LNCAP (cell line): Measurements from ENCODE around the gene CCDC174.

ENCODE experiments used
- CTCF ChIP-seq: fragments of 450-650 bp; IDR thresholded peaks from 2 replicates; pipeline ENCODE4 v1.5.1; 2017; ENCODE audit warnings: mild to moderate bottlenecking

The CCDC174 gene

GRCh38 chr3:14718539-14718938 is 67.0 kb downstream of the CCDC174 start:
- TF ChIP-seq CTCF: no peak

GRCh38 chr3:14719006-14719405 is 67.4 kb downstream of the CCDC174 start:
- TF ChIP-seq CTCF: no peak

- TF ChIP-seq CTCF: no peak
Observed at GRCh38 chr3:14721126-14721864, 69.7 kb downstream of the CCDC174 start.
